ENCODE results near the gene KRT15. TPM values are rescaled to one million over a fixed set of nuclear protein-coding genes. Genes with fewer than 3 reads are reported as not detected.
A peak's percentile ranks its signal among the peaks of the same experiment; 100 is the strongest.

The KRT15 gene
- total RNA-seq, 2 experiments from 2014 or later: not detected

GRCh38 chr17:41505809-41506767 is 12.6 kb downstream of the KRT15 start:
- Mint-ChIP-seq H3K4me3 (no peak overlapping the region), H3K27ac (no peak overlapping the region), H3K27me3 (no peaks in the 10 kb centered on the region), H3K36me3 (no peaks in the 10 kb centered on the region), H3K4me1 (ENCODE audit: low read depth) (no peaks in the 10 kb centered on the region), H3K9me3 (no peaks in the 10 kb centered on the region)
- ChIA-PET CTCF (interaction anchor here (1.6 kb wide), 1 partner anchor 43 kb away, joined by 5 read pairs; no protein-coding TSS in a partner anchor), POLR2A (no interaction called here)
- DNase-seq: no peak
- intact Hi-C loops (cut with micrococcal nuclease): no loop called here

- ChIA-PET POLR2A (no interaction called here), CTCF (interaction anchor here (1.6 kb wide), 1 partner anchor 44 kb away, joined by 5 read pairs; no protein-coding TSS in a partner anchor)
- Mint-ChIP-seq H3K36me3 (no peaks in the 10 kb centered on the region), H3K4me1 (ENCODE audit: low read depth) (no peaks in the 10 kb centered on the region), H3K27ac (no peak within 1 kb of the TSS), H3K27me3 (no peaks in the 10 kb centered on the region), H3K9me3 (no peaks in the 10 kb centered on the region), H3K4me3 (no peak within 1 kb of the TSS)
- DNase-seq: no peak
- intact Hi-C loops (cut with micrococcal nuclease): no loop called here
Measured at GRCh38 chr17:41505007-41505808, 13.5 kb downstream of the KRT15 start, which contains the start of gene KRT13. TSS of gene KRT13 (minus strand) at chr17:41505612. CDS start at chr17:41505550, 62 bp downstream.

DNA sequence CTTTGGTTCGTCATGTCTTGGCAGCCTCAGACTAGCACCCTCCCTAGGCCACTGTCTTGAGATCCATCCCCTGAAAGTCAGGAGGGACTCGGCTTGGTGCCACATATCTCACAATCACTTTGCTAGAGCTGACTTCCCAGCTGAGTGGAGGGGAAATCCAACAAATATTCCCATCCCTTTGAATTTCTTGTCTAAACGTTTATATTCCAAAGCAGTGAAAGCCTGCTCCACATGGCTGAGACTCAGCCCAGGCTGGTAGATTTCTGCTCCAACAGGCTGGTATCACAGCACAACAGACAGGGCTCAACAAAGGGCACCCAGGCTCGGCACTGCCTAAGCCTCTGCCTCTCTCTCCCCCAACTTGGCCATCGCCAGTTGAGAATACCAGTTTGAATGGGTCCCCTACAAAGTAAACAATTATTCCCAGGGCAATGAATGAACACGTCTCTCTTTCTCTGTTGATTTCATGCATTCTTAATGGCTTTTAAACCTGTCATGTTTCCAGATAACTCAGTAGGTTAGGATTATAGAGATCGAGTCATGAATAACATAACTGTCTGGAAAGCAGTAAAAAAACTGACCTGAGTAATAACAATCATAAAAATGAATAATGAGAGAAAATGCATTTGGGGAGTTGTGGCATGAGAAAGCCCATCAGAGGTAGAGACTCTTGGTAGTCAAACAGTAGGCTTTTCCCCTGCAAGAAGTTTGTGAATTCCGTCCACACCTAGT is 14.3 kb downstream of the KRT15 start:
- no peak for DNase-seq
- ChIA-PET POLR2A (no interaction called here), CTCF (interaction anchor here (1.1 to 1.8 kb wide), 2 partner anchors 45 to 158 kb away, joined by 3 to 4 read pairs; no protein-coding TSS in a partner anchor)
- intact Hi-C loops (cut with micrococcal nuclease): no loop called here
- H3K27ac Mint-ChIP-seq: no peak overlapping the region
- no peaks in the 10 kb centered on the region for H3K27me3 Mint-ChIP-seq
- H3K4me3 Mint-ChIP-seq: no peak overlapping the region
- no peaks in the 10 kb centered on the region for H3K9me3 Mint-ChIP-seq
- H3K36me3 Mint-ChIP-seq: no peaks in the 10 kb centered on the region
- H3K4me1 Mint-ChIP-seq (ENCODE audit: low read depth): peaks cover 5% of the 10 kb centered on the region

- intact Hi-C loops (cut with micrococcal nuclease): no loop called here
Measured at GRCh38 chr17:41503202-41503601, 15.5 kb downstream of the KRT15 start.

GRCh38 chr17:41500131-41500911 is 18.4 kb downstream of the KRT15 start:
- POLR2A ChIA-PET: interaction anchor here (0.6 kb wide), 1 partner anchor 853 kb away, joined by 3 read pairs; the partner anchor contains the start of gene SMARCE1
- H3K27me3 Mint-ChIP-seq: no peaks in the 10 kb centered on the region
- H3K4me3 Mint-ChIP-seq: no peak overlapping the region
- CTCF ChIA-PET: interaction anchor here (1.0 kb wide), 1 partner anchor 48 kb away, joined by 3 read pairs; no protein-coding TSS in a partner anchor
- DNase-seq: peak; percentile 26
- intact Hi-C loops (cut with micrococcal nuclease): no loop called here
- H3K27ac Mint-ChIP-seq: no peak overlapping the region
- H3K4me1 Mint-ChIP-seq (ENCODE audit: low read depth): peaks cover 12% of the 10 kb centered on the region
- no peaks in the 10 kb centered on the region for H3K9me3 Mint-ChIP-seq
- H3K36me3 Mint-ChIP-seq: no peaks in the 10 kb centered on the region

More at GRCh38 chr17:41503202-41503601, 15.5 kb downstream of the KRT15 start:
- H3K4me3 Mint-ChIP-seq: no peak overlapping the region
- no peaks in the 10 kb centered on the region for H3K36me3 Mint-ChIP-seq
- CTCF ChIA-PET: interaction anchor here (1.1 to 1.8 kb wide), 2 partner anchors 46 to 160 kb away, joined by 3 to 4 read pairs; no protein-coding TSS in a partner anchor
- no peaks in the 10 kb centered on the region for H3K27me3 Mint-ChIP-seq
- H3K27ac Mint-ChIP-seq: no peak overlapping the region
- DNase-seq: no peak
- H3K9me3 Mint-ChIP-seq: no peaks in the 10 kb centered on the region
- peaks cover 5% of the 10 kb centered on the region for H3K4me1 Mint-ChIP-seq (ENCODE audit: low read depth)
- POLR2A ChIA-PET: no interaction called here

GRCh38 chr17:41499714-41500113 is 19.0 kb downstream of the KRT15 start:
- Mint-ChIP-seq H3K9me3 (no peaks in the 10 kb centered on the region), H3K27ac (no peak overlapping the region), H3K4me1 (ENCODE audit: low read depth) (peaks cover 12% of the 10 kb centered on the region), H3K27me3 (no peaks in the 10 kb centered on the region), H3K36me3 (no peaks in the 10 kb centered on the region), H3K4me3 (no peak overlapping the region)
- ChIA-PET CTCF (no interaction called here), POLR2A (interaction anchor here (0.6 kb wide), 1 partner anchor 852 kb away, joined by 3 read pairs; the partner anchor contains the start of gene SMARCE1)
- intact Hi-C loops (cut with micrococcal nuclease): loop anchor here (5.0 to 10.0 kb wide), 3 partner anchors 95 to 697 kb away; no protein-coding TSS in a partner anchor
- no peak for DNase-seq

- Mint-ChIP-seq H3K4me1 (ENCODE audit: low read depth) (peaks cover 12% of the 10 kb centered on the region), H3K36me3 (no peaks in the 10 kb centered on the region), H3K27ac (no peak overlapping the region), H3K27me3 (no peaks in the 10 kb centered on the region), H3K4me3 (no peak overlapping the region), H3K9me3 (no peaks in the 10 kb centered on the region)
- ChIA-PET POLR2A (interaction anchor here (0.8 kb wide), 1 partner anchor 20 kb away, joined by 3 read pairs; no protein-coding TSS in a partner anchor), CTCF (interaction anchor here (0.5 to 2.2 kb wide), 8 partner anchors 12 to 176 kb away, joined by 3 to 9 read pairs (median 4); no protein-coding TSS in a partner anchor)
- intact Hi-C loops (cut with micrococcal nuclease): loop anchor here (5.0 to 10.0 kb wide), 3 partner anchors 93 to 696 kb away; no protein-coding TSS in a partner anchor
- DNase-seq: no peak
Measured at GRCh38 chr17:41498276-41498675, 20.4 kb downstream of the KRT15 start.

DNA sequence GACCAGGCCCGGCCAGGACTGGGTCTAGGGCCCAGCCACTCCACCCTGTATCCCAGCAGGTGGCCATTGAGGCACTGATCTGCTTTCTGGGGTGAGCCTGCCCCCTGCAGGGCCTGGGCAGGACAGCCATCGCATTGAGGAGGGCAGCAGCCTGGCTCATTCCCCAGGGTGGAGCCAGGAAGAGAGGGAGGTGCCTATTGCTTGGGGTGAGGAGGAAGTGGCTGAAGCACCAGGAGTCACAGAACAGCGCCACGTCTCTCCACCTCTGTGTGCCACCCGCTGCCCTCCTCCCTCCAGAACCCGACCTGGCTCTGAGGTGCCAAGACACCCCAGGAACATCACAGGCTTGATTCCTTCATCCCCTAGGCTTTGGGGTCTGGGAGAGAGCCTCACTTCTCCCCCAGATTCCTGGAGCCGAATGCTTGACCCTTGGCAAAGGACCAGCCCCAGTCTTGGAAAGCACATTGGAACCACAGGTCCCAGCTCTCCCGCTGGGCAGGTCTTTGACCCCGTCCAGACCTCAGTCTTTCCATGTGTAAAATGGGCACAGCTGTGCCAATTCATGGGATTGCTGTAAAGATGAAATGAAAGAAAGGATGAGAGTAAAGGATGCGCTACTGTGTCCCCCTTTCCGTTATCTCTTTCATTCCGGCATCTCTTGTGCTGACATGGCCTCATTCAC is 21.7 kb downstream of the KRT15 start:
- CTCF ChIA-PET: interaction anchor here (1.1 to 2.4 kb wide), 9 partner anchors 9 to 209 kb away, joined by 3 to 15 read pairs (median 5); no protein-coding TSS in a partner anchor
- no peak overlapping the region for H3K27ac Mint-ChIP-seq
- DNase-seq: peak; percentile 89
- no peaks in the 10 kb centered on the region for H3K36me3 Mint-ChIP-seq
- H3K9me3 Mint-ChIP-seq: no peaks in the 10 kb centered on the region
- H3K27me3 Mint-ChIP-seq: no peaks in the 10 kb centered on the region
- POLR2A ChIA-PET: no interaction called here
- no peak overlapping the region for H3K4me3 Mint-ChIP-seq
- H3K4me1 Mint-ChIP-seq (ENCODE audit: low read depth): peaks cover 12% of the 10 kb centered on the region
- intact Hi-C loops (cut with micrococcal nuclease): loop anchor here (2.0 to 10.0 kb wide), 5 partner anchors 52 to 695 kb away; no protein-coding TSS in a partner anchor

DNA sequence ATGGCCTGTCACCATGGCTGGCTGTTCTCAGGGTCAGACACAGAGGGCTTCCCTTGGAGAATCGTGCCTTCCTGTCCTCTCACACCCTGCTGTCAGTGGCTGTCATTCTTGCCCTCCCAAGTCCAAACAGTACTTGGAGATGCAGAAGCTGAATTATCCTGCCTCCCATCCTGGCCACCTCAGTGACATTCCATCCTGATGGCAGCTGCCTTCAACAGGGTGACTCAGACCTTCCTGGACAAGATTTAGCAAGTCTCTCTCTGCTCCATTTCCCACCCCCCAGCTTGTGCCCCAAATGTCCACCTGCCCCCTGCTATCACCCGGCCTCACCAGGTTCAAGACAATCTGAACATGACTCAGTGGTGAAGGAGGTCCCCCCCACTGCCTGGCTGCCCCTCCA is 24.2 kb downstream of the KRT15 start:
- POLR2A ChIA-PET: no interaction called here
- no peaks in the 10 kb centered on the region for H3K27me3 Mint-ChIP-seq
- CTCF ChIA-PET: interaction anchor here (0.5 to 2.4 kb wide), 7 partner anchors 17 to 584 kb away, joined by 3 to 15 read pairs (median 6); no protein-coding TSS in a partner anchor
- DNase-seq: no peak
- H3K4me3 Mint-ChIP-seq: no peak overlapping the region
- intact Hi-C loops (cut with micrococcal nuclease): loop anchor here (10.0 kb wide), 1 partner anchor 90 kb away; no protein-coding TSS in a partner anchor
- no peaks in the 10 kb centered on the region for H3K9me3 Mint-ChIP-seq
- H3K36me3 Mint-ChIP-seq: no peaks in the 10 kb centered on the region
- H3K27ac Mint-ChIP-seq: no peak overlapping the region
- peaks cover 16% of the 10 kb centered on the region for H3K4me1 Mint-ChIP-seq (ENCODE audit: low read depth)

DNA sequence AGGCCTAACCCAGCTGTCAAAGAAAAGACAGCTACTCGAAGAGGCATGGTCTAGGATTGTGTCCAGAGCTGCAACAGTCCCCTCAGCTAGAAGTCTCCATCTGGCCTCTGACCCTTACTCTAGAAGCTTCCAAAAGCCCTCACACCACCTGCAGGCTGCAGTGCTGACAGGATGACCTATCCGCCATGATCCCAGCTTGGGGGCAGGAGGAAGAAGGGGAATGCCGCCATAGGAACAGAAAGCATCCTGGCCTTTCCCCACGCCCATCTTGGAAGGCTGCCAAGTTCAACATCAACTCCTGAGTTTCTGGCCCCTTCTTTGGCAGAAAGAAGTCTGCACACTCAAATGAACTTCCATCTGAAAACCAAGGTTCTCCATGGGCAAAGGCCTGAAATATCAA is 25.9 kb downstream of the KRT15 start:
- intact Hi-C loops (cut with micrococcal nuclease): loop anchor here (10.0 kb wide), 1 partner anchor 88 kb away; no protein-coding TSS in a partner anchor
- Mint-ChIP-seq H3K4me3 (no peak overlapping the region), H3K27ac (no peak overlapping the region), H3K9me3 (no peaks in the 10 kb centered on the region), H3K4me1 (ENCODE audit: low read depth) (peaks cover 16% of the 10 kb centered on the region), H3K27me3 (no peaks in the 10 kb centered on the region), H3K36me3 (no peaks in the 10 kb centered on the region)
- CTCF ChIA-PET: interaction anchor here (1.0 kb wide), 1 partner anchor 56 kb away, joined by 5 read pairs; no protein-coding TSS in a partner anchor
- POLR2A ChIA-PET: no interaction called here
- no peak for DNase-seq
